GM18951 (cell line): ENCODE results near the gene DAB2IP.
"Not testable (repeated sequence)": the region's sequence is repeated elsewhere in the genome, so short reads cannot be mapped to it uniquely, and the experiment has no call there.

Source experiments
- POLR2A ChIP-seq: IDR thresholded peaks from 4 replicates; pipeline ENCODE4 v1.6.1; 2011; ENCODE audit warnings: mild to moderate bottlenecking; ENCODE audit not compliant: insufficient read length, insufficient read depth; ENCODE audit errors: extremely low read depth
- in situ Hi-C: fragments of 300-500 bp; cut with MboI; formaldehyde crosslinking; loops from one replicate; pipeline ENCODE4 v1.12.0; 2022; ENCODE audit warnings: low sequenced_read_pairs, mixed read lengths, inconsistent platforms; ENCODE audit not compliant: unreplicated experiment

DAB2IP gene

GRCh38 chr9:121619545-121620324 lies 31.7 kb upstream of the DAB2IP start:
- no peak for TF ChIP-seq POLR2A
- in situ Hi-C loops: no loop called here

- no peak for TF ChIP-seq POLR2A
- in situ Hi-C loops: no loop called here
Observed at GRCh38 chr9:121620325-121620673, 31.1 kb upstream of the DAB2IP start.

- in situ Hi-C loops: no loop called here
Observed at GRCh38 chr9:121620777-121621449, 30.5 kb upstream of the DAB2IP start.

GRCh38 chr9:121622387-121623203 lies 28.8 kb upstream of the DAB2IP start:
- in situ Hi-C loops: no loop called here
- no peak for TF ChIP-seq POLR2A

More at GRCh38 chr9:121620777-121621449, 30.5 kb upstream of the DAB2IP start:
- TF ChIP-seq POLR2A: no peak

- in situ Hi-C loops: not testable (repeated sequence)
Observed at GRCh38 chr9:121623430-121623829, 28.0 kb upstream of the DAB2IP start.

- in situ Hi-C loops: no loop called here
- TF ChIP-seq POLR2A: no peak
Observed at GRCh38 chr9:121625590-121625989, 25.8 kb upstream of the DAB2IP start.

GRCh38 chr9:121626012-121626411 lies 25.4 kb upstream of the DAB2IP start:
- TF ChIP-seq POLR2A: no peak
- in situ Hi-C loops: no loop called here

- in situ Hi-C loops: no loop called here
- TF ChIP-seq POLR2A: no peak
Observed at GRCh38 chr9:121627427-121627826, 24.0 kb upstream of the DAB2IP start.

- in situ Hi-C loops: no loop called here
Observed at GRCh38 chr9:121628401-121628800, 23.0 kb upstream of the DAB2IP start.

GRCh38 chr9:121631115-121631514 lies 20.3 kb upstream of the DAB2IP start:
- in situ Hi-C loops: no loop called here
- no peak for TF ChIP-seq POLR2A

More at GRCh38 chr9:121628401-121628800, 23.0 kb upstream of the DAB2IP start:
- no peak for TF ChIP-seq POLR2A

- no peak for TF ChIP-seq POLR2A
- in situ Hi-C loops: no loop called here
Observed at GRCh38 chr9:121631978-121632418, 19.4 kb upstream of the DAB2IP start.

- no peak for TF ChIP-seq POLR2A
- in situ Hi-C loops: no loop called here
Observed at GRCh38 chr9:121633119-121633714, 18.2 kb upstream of the DAB2IP start.

GRCh38 chr9:121633736-121634135 lies 17.7 kb upstream of the DAB2IP start:
- no peak for TF ChIP-seq POLR2A
- in situ Hi-C loops: no loop called here
